ENCODE measurements around the gene ACSS1. TPM values are rescaled to one million over a fixed set of nuclear protein-coding genes. Genes with fewer than 3 reads are reported as not detected.

Gene ACSS1
- total RNA-seq, 1 donor from 2014 or later, result 9.9 TPM

GRCh38 chr20:24996449-24997377 lies 61.2 kb downstream of the ACSS1 start:
- ATAC-seq (no peak), DNase-seq (ENCODE audit: low spot score) (peak; percentile 27)

DNA sequence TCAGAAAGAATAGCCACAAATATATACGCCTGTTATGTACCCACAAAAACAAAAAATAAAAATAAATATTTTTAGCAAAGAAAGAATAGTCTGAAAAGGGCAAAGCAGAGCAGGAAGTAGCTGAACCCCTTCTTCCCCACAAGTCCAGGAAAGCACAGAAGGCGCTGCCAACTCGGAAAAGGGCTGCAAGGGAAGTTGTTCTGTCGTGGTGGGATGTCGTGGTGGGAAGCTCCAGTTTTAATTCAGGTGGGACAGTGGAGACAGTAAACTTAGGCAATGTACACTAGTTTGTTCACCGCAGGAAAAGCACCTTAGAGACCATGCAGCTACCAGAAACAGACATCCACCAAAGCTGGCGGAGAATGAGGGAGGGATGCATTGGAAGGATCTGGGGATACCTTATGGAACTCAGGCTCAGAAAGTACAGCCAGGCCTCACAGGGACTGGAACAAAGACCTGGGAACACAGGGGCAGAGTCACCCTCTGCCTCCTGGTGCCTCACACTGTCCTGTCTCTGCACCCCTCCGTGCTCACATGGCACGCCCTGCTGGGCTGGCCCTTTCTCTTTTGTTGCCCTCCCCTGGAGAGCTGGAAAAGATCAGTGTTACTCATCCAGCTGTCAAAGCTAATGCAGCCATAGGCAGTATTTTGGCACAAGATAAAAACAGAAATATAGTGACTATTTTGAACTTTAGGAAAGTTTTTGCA lies 62.0 kb downstream of the ACSS1 start:
- ATAC-seq (no peak), DNase-seq (ENCODE audit: low spot score) (peak; percentile 35)

- DNase-seq (ENCODE audit: low spot score) (peak; percentile 82), ATAC-seq (peak; percentile 67)
Measured at GRCh38 chr20:24994470-24995368, 63.2 kb downstream of the ACSS1 start.

- DNase-seq (ENCODE audit: low spot score) (no peak), ATAC-seq (no peak)
Measured at GRCh38 chr20:24994186-24994465, 63.8 kb downstream of the ACSS1 start.

GRCh38 chr20:24993337-24994185 lies 64.4 kb downstream of the ACSS1 start:
- peak; percentile 22 for DNase-seq (ENCODE audit: low spot score)
- ATAC-seq, result peak; percentile 4

DNA sequence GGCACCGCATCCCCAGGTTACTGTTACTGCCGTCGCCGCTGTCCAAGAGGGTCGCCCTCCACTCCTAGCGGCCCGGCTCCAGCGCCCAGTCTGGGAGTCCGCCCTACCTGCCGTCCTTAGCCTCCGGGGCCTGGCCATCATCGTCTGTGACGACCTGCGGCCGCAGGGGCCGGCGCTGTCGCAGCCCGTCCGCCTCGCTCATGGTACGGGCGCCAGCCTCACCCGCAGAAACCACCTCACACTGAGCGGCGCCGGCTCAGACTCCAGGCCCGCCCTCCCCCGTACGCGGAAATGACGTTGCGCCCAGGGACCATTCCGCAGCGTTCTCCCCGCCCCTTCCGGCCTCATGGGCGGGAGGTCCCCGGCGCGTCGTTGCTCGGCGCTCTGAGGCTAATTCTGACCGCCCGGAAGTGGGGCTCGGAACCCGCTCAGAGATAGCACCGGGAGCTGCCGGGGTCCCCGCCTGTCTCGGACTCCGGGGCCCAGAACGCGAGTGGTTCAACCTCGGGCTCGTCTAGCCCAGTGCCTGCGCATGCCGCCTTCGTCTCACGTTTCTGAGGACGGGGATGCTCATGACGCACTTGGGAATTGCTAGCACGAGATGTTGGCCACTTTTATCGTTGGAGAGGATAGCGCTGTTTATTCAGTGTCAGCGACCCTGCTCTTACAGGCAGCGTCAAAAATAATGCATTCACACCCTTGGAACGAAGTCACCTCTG lies 65.3 kb downstream of the ACSS1 start, which contains the start of gene APMAP:
Gene APMAP, minus strand, starts transcription at position 265 of the 719 bp plus-strand sequence. Its CDS starts 63 bp downstream, at position 202.
- peak; percentile 81 for ATAC-seq

GRCh38 chr20:24991897-24992486 lies 65.9 kb downstream of the ACSS1 start:
- no peak for DNase-seq (ENCODE audit: low spot score)
- peak; percentile 4 for ATAC-seq

More for the DNA sequence above, 65.3 kb downstream of the ACSS1 start, which contains the start of gene APMAP:
- DNase-seq (ENCODE audit: low spot score), result peak; percentile 95

- no peak for ATAC-seq
- DNase-seq (ENCODE audit: low spot score), result peak; percentile 51
Measured at GRCh38 chr20:24990810-24991252, 67.1 kb downstream of the ACSS1 start.

- peak; percentile 37 for ATAC-seq
- peak; percentile 93 for DNase-seq (ENCODE audit: low spot score)
Measured at GRCh38 chr20:24989162-24989561, 68.8 kb downstream of the ACSS1 start.

GRCh38 chr20:24987873-24988835 lies 69.8 kb downstream of the ACSS1 start:
- DNase-seq (ENCODE audit: low spot score) (peak; percentile 83), ATAC-seq (peak; percentile 22)

DNA sequence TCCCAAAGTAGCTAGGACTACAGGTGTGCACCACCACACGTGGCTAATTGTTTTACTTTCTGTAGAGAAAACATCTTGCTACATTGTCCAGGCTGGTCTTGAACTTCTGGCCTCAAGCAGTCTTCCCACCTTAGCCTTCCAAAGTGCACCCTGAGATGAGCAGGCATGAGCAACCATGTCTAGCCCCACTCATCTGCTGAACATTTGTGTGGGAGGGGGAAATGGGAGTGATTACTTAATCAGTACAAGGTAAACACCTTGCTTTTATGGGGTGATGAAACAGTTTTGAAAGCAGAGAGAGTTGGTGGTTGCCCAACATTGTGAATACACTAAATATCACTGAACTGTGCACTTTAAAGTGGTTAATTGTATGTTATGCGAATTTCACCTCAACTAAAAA lies 70.7 kb downstream of the ACSS1 start:
- DNase-seq (ENCODE audit: low spot score) (peak; percentile 56), ATAC-seq (peak; percentile 9)

DNA sequence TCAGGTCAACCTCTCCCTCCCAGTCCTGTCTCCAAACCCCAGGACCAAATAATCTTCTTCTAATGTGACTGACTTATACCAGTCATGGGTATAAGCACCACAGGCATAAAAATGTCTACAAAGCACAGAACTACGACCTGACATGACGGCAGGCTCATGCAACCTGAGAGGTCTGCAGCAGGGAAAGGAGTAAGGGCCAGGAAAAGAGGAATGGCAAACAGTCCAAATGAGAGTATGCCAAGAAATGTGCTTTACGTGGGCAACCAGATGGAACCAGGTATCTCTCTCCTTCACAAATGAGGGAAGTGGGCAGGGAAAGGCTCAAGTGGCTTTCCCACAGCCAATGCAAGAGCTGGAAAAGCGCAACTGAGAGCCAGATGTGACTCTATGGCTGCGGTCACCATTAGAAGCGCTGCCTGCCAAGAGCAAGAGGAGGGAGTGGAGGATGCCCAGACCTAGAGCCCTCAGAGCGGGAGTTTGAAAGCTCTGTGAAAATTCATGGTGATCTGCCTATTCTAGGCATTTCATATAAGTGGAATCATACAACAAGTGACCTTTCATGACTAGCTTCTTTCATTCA lies 71.4 kb downstream of the ACSS1 start:
- DNase-seq (ENCODE audit: low spot score), result peak; percentile 47
- peak; percentile 15 for ATAC-seq

DNA sequence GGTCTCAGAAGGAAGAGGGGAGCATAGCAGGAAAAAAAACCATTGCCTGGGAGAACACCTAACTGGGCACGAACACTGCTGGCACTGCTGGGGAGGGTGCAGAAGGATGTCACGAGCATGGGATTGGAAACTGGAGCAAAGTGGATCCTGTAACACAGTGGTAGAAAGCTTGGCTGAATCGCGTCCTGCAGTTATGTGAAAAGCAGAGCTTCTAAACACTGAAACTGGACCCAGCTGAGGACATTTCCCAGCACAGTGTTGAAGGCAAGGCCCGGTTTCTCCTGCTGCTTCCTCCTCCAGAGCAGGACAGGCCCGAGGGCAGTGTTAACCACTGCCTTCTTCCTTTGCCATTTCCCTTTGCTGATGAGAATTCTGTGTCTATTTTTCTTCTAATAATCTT lies 72.1 kb downstream of the ACSS1 start:
- DNase-seq (ENCODE audit: low spot score) (peak; percentile 47), ATAC-seq (peak; percentile 7)

DNA sequence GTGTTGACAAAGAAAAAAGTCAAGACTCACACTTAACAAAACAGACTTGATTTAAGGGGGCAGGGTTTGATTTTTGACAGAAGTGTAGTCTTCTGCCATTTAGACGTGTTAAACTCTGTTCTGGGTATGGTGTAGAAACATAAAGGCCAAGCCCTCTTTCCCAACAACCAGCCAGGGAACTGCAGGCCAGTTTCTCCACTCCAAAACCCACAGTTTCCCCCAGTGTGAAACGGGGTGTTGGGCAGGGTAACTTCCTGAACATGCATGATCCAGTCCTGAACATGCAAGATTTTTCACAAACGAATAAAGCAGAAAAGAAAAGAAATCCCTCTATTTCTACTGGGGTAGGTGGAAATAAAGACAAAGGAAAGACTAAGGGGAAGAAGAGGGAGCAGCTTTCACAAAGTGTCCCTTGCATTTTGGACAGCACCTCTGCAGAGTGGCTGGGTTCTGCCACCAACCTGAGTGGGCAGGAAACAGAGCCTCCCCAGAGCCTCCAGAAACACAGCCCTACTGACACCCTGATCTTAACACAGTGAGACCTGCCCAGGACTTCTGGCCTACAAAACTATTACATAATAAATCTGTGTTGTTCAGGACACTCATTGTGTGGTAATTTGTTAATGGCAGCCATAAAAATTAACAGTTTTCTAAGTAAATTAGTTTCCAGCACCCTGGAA lies 72.8 kb downstream of the ACSS1 start:
- peak; percentile 41 for DNase-seq (ENCODE audit: low spot score)
- ATAC-seq, result peak; percentile 7

- DNase-seq (ENCODE audit: low spot score) (peak; percentile 78), ATAC-seq (peak; percentile 45)
Measured at GRCh38 chr20:24983896-24984295, 74.0 kb downstream of the ACSS1 start.

- DNase-seq (ENCODE audit: low spot score) (peak; percentile 46), ATAC-seq (no peak)
Measured at GRCh38 chr20:24981790-24982189, 76.1 kb downstream of the ACSS1 start.

- ATAC-seq (no peak), DNase-seq (ENCODE audit: low spot score) (peak; percentile 32)
Measured at GRCh38 chr20:24981282-24981681, 76.7 kb downstream of the ACSS1 start.
